K562 (cell line): ENCODE results near the gene PHC3. TPM values are rescaled to one million over a fixed set of nuclear protein-coding genes. Genes with fewer than 3 reads are reported as not detected.
A peak's percentile ranks its signal among the peaks of the same experiment; 100 is the strongest.

Experiments used
- ATAC-seq: fragments of 200-7000 bp; cut with Tn5 transposase; 3 replicates; pipeline ENCODE4 v1.9.1; 2020; ENCODE audit warnings: moderate library complexity
- BruUV-seq: library from RNA; stranded (reverse); fragments of 400-500 nt; replicated peaks from 2 replicates; lab custom pipeline; 2021; lab: Mats Ljungman, UMichigan
- CTCF ChIA-PET: fragments of 300-600 bp; formaldehyde crosslinking; extraction: SDS; loops from one replicate; lab custom pipeline; 2021; ENCODE audit warnings: low intra/inter-chr PET ratio; lab: Yijun Ruan, JAX
- POLR2A ChIA-PET: fragments of 300-600, 350-650 bp; sonication (Branson Sonifier 250); formaldehyde crosslinking; extraction: SDS; loops from one replicate; lab custom pipeline; 2021; ENCODE audit warnings: antibody characterized with exemption, inconsistent platforms; lab: Yijun Ruan, JAX
- DNase-seq, 4 experiments: peaks; one replicate each; pipeline versions ENCODE4 v3.0.0 to v3.0.0-alpha.2; 2011 to 2018; ENCODE audit warnings: low spot score in 3 of 4, mixed read lengths in 3 of 4; ENCODE audit errors: extremely low read depth in 1 of 4
- FAIRE-seq: peaks from 2 replicates; lab custom pipeline; 2011; peaks lifted over from hg19 to GRCh38; lab: Jason Lieb, UNC
- H2AFZ ChIP-seq: 2 replicates; pipeline ENCODE4 v1.6.0; 2011; ENCODE audit warnings: low read depth, low read length, control low read depth, inconsistent platforms
- H3K27ac ChIP-seq: fragments of 200-600 bp; 3 replicates; pipeline ENCODE4 v1.8.0; 2011; ENCODE audit warnings: low read depth, mild to moderate bottlenecking, control low read depth, inconsistent platforms, low read length, moderate library complexity, mixed read lengths; ENCODE audit errors: extremely low read depth
- H3K27me3 ChIP-seq, 2 experiments: fragments of 300-600 bp in 1 of 2; 2 replicates in 1 of 2; 3 replicates in 1 of 2; pipeline versions ENCODE4 v1.6.0 to v1.8.0; 2011; ENCODE audit warnings: inconsistent platforms in 2 of 2, low read length in 2 of 2, mild to moderate bottlenecking in 1 of 2, mixed read lengths in 1 of 2, moderate library complexity in 1 of 2; ENCODE audit not compliant: control insufficient read depth in 2 of 2, insufficient read depth in 2 of 2
- H3K36me3 ChIP-seq: fragments of 300-600 bp; 3 replicates; pipeline ENCODE4 v1.8.0; 2011; ENCODE audit warnings: mild to moderate bottlenecking, low read length, inconsistent platforms; ENCODE audit not compliant: control insufficient read depth, insufficient read depth
- H3K4me1 ChIP-seq, 2 experiments: fragments of 200-600 bp in 1 of 2; replicated peaks in 1 of 2; 2 replicates in 1 of 2; 3 replicates in 1 of 2; pipeline versions ENCODE4 v1.5.1 to v1.8.0; 2011; ENCODE audit warnings: inconsistent platforms in 2 of 2, low read length in 2 of 2, mild to moderate bottlenecking in 1 of 2, mixed read lengths in 1 of 2, moderate library complexity in 1 of 2; ENCODE audit not compliant: control insufficient read depth in 2 of 2, insufficient read depth in 2 of 2
- H3K4me2 ChIP-seq: 2 replicates; pipeline ENCODE4 v1.6.1; 2011; ENCODE audit warnings: low read length, control low read depth, inconsistent platforms, mixed read lengths; ENCODE audit not compliant: insufficient read depth
- H3K4me3 ChIP-seq: fragments of 200-600 bp; sonication (generic), shearing (Covaris generic); 2 replicates; pipeline ENCODE4 v1.5.1; 2016; ENCODE audit warnings: control low read depth, inconsistent platforms
- H3K79me2 ChIP-seq: fragments of 200-600 bp; 3 replicates; pipeline ENCODE4 v1.8.0; 2011; ENCODE audit warnings: low read length, inconsistent platforms; ENCODE audit not compliant: control insufficient read depth, insufficient read depth
- H3K9ac ChIP-seq, 2 experiments: 2 replicates each; pipeline versions ENCODE4 v1.6.0 to v1.6.1; 2011; ENCODE audit warnings: low read depth in 2 of 2, low read length in 2 of 2, control low read depth in 1 of 2, inconsistent platforms in 1 of 2, mild to moderate bottlenecking in 1 of 2, mixed read lengths in 1 of 2; ENCODE audit not compliant: insufficient read depth in 1 of 2
- H3K9me1 ChIP-seq: one replicate; pipeline ENCODE4 v1.6.0; 2011; ENCODE audit warnings: inconsistent platforms, mild to moderate bottlenecking, low read length, moderate library complexity; ENCODE audit not compliant: control insufficient read depth, insufficient read depth
- H3K9me3 ChIP-seq: replicated peaks from 2 replicates; pipeline ENCODE4 v1.5.1; 2011; ENCODE audit warnings: low read depth, low read length, inconsistent platforms; ENCODE audit not compliant: control insufficient read depth, insufficient read depth
- H4K20me1 ChIP-seq: replicated peaks from 2 replicates; pipeline ENCODE4 v1.6.1; 2011; ENCODE audit warnings: low read length, inconsistent platforms, mixed read lengths; ENCODE audit not compliant: control insufficient read depth, insufficient read depth
- C11orf30 ChIP-seq: fragments of 450-650 bp; IDR thresholded peaks from 2 replicates; pipeline ENCODE4 v1.6.1; 2016; ENCODE audit warnings: low read depth, mild to moderate bottlenecking
- CBX8 ChIP-seq: fragments of 200-600 bp; sonication (generic); IDR thresholded peaks from 2 replicates; pipeline ENCODE4 v1.6.1; 2012; ENCODE audit warnings: borderline replicate concordance, mixed run types, low read depth, mild to moderate bottlenecking, moderate library complexity, mixed read lengths, low read length, control low read depth, inconsistent platforms; ENCODE audit not compliant: poor library complexity, severe bottlenecking; ENCODE audit errors: extremely low read depth
- DDX20 ChIP-seq: fragments of 450-650 bp; IDR thresholded peaks from 2 replicates; pipeline ENCODE4 v1.6.1; 2016; ENCODE audit warnings: missing genetic modification characterization, low read depth, mild to moderate bottlenecking, missing compliant biosample characterization, moderate library complexity
- HSF4 ChIP-seq: fragments of 250-450 bp; sonication (Bioruptor Pico); IDR thresholded peaks from 2 replicates; pipeline ENCODE4 v2.1.2; 2022; ENCODE audit warnings: mild to moderate bottlenecking, moderate library complexity, borderline replicate concordance
- TBP ChIP-seq: optimal IDR thresholded peaks from 2 replicates; pipeline ENCODE3; 2011; ENCODE audit warnings: low read depth, low read length, improper control_type of control experiment
- ZNF23 ChIP-seq: fragments of 250-450 bp; sonication (Bioruptor Pico); IDR thresholded peaks from 2 replicates; pipeline ENCODE4 v1.4.0; 2020; ENCODE audit warnings: mild to moderate bottlenecking
- WGBS: fragments of 100-300 bp; shearing (Covaris generic); methylation state at CpG from one replicate; pipeline ENCODE4 v1.1.6; 2016; ENCODE audit warnings: low coverage, mixed read lengths; ENCODE audit not compliant: insufficient coverage; ENCODE audit errors: missing lambda C conversion rate; 5-methylcytosine and 5-hydroxymethylcytosine counted together
- in situ Hi-C: fragments of 300-500 bp; cut with MboI; formaldehyde crosslinking; loops from 4 replicates; pipeline ENCODE4 v1.15.0; 2018; ENCODE audit warnings: inconsistent platforms, mixed read lengths
- intact Hi-C: fragments of 100-400 bp; cut with micrococcal nuclease; formaldehyde crosslinking; loops from 2 replicates; pipeline ENCODE4 v1.14.2; 2022
- polyA plus RNA-seq, 8 experiments: library from polyadenylated mRNA; depleted of rRNA in 4 of 8; stranded (reverse) in 5 of 8; unstranded in 3 of 8; fragments of >200 nt; fragmentation: Nextera tagmentation in 2 of 8; fragmentation: Illumina TruSeq in 1 of 8; extraction: Ambion mirVana in 2 of 8; extraction: Trizol in 1 of 8; gene quantifications; 2 replicates each; pipeline versions ENCODE4 v1.2.1 to v1.2.3, GENCODE V29; 2011 to 2014; ENCODE audit warnings: inconsistent platforms in 1 of 8, missing spikeins in 1 of 8
- total RNA-seq, 7 experiments: library from RNA; depleted of rRNA in 6 of 7; stranded (reverse); fragments of >200 nt in 6 of 7; fragmentation: Illumina TruSeq in 2 of 7; extraction: Trizol in 2 of 7; gene quantifications; 2 replicates each; pipeline versions ENCODE4 v1.2.1 to v1.2.3, GENCODE V29; 2011 to 2021; ENCODE audit warnings: low replicate concordance in 1 of 7

Gene PHC3
- total and polyA plus RNA-seq, 9 of the 15 experiments (the other 6 are each of a cell fraction or from before 2014, with no cell fraction given), result 3.1 to 21.6 (median 10.5) TPM

DNA sequence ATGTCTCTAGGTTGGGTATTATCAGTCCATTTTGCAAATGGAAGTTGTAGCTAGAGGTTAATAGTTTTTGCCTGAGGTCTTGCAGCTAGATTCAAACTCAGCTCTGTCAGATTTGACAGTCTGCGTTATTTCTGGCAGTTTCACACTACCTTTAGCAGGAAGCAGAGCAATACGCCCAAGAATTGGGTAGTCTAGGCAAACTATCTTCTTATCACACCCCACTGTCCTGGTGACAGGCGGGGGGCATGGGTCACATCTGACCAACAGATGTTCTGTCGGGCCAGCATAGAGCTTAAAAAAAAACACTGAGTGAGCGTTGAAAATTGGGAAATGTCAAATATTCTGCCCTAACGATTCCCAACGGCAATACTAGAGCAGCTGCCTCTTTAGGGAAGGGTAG, 138.0 kb downstream of the PHC3 start:
- POLR2A ChIA-PET, result interaction anchor here (0.9 to 1.2 kb wide), 2 partner anchors 11 to 14 kb away, joined by 3 to 5 read pairs; no protein-coding TSS in a partner anchor
- CTCF ChIA-PET, result no interaction called here
- Histone ChIP-seq H3K4me1 (peaks cover 2 to 4% of the 10 kb centered on the region in 2 experiments; a peak in 2 of 5 replicates), H3K9ac (no peak overlapping the region), H3K27me3 (no peaks in the 10 kb centered on the region), H3K4me3 (no peak overlapping the region)
- DNase-seq (no peak), FAIRE-seq (peak; percentile 62)
- TF ChIP-seq TBP (no peak), HSF4 (CRISPR knock-in tag) (no peak), C11orf30 (no peak), DDX20 (tag) (no peak), ZNF23 (no peak), CBX8 (no peak)
- TF ChIP-seq, all 486 proteins: peak for 0
- Histone ChIP-seq H3K79me2 (no peaks in the 10 kb centered on the region), H3K36me3 (no peaks in the 10 kb centered on the region), H3K9me3 (no peaks in the 10 kb centered on the region), H2AFZ (no peak overlapping the region), H3K9me1 (no peaks in the 10 kb centered on the region), H3K27ac (no peak overlapping the region), H3K4me2 (no peak overlapping the region), H4K20me1 (no peaks in the 10 kb centered on the region)
- WGBS, result 41% methylated on average over 7 of the region's 7 CpGs
- intact Hi-C loops, result no loop called here
- in situ Hi-C loops, result no loop called here
- no TSS peak for BruUV-seq
- no peak for ATAC-seq
